Stimulated activated CD4-positive, alpha-beta T cell treated with anti-CD3 and anti-CD28 coated beads, Interleukin-15, amount 100 ng/mL, for 1 hour (primary cell): Measurements from ENCODE around the gene MPI.

ENCODE experiments used
- DNase-seq, 2 donors: peaks; one replicate each; pipeline ENCODE4 v3.0.0-alpha.2; 2020; ENCODE audit warnings: low read depth in 1 of 2, low spot score in 1 of 2

MPI gene

GRCh38 chr15:74889883-74890664 lies at the start of gene MPI:
TSS of gene MPI (plus strand) at chr15:74890042. CDS start at chr15:74890074, 32 bp downstream.
- DNase-seq, result peak; percentile 67 to 78

- DNase-seq, result no peak
Observed at GRCh38 chr15:74840851-74841775, 48.7 kb upstream of the MPI start.

GRCh38 chr15:74841891-74842373 lies 47.9 kb upstream of the MPI start:
- no peak for DNase-seq

- DNase-seq, result peak; percentile 89 to 93
Observed at GRCh38 chr15:74842581-74843444, 47.0 kb upstream of the MPI start, which contains the start of gene ULK3. TSS of gene ULK3 (minus strand) at chr15:74843156. CDS start at chr15:74843105, 51 bp downstream.

GRCh38 chr15:74843445-74843828 lies 46.4 kb upstream of the MPI start:
- no peak for DNase-seq

GRCh38 chr15:74843891-74844299 lies 45.9 kb upstream of the MPI start:
- no peak for DNase-seq

GRCh38 chr15:74844319-74845207 lies 45.3 kb upstream of the MPI start:
- no peak for DNase-seq

- peak; percentile 32 to 35 for DNase-seq
Observed at GRCh38 chr15:74845208-74845568, 44.7 kb upstream of the MPI start.

GRCh38 chr15:74845581-74845980 lies 44.3 kb upstream of the MPI start:
- DNase-seq, result no peak

- DNase-seq, result no peak
Observed at GRCh38 chr15:74847432-74847831, 42.4 kb upstream of the MPI start.

GRCh38 chr15:74850393-74850792 lies 39.4 kb upstream of the MPI start:
- no peak for DNase-seq

GRCh38 chr15:74851960-74852359 lies 37.9 kb upstream of the MPI start:
- DNase-seq, result no peak

GRCh38 chr15:74854453-74855022 lies 35.3 kb upstream of the MPI start:
- no peak for DNase-seq

- DNase-seq, result no peak
Observed at GRCh38 chr15:74855857-74856256, 34.0 kb upstream of the MPI start.

- DNase-seq, result no peak
Observed at GRCh38 chr15:74856537-74856936, 33.3 kb upstream of the MPI start.

GRCh38 chr15:74857082-74857655 lies 32.7 kb upstream of the MPI start:
- no peak for DNase-seq

GRCh38 chr15:74857671-74858368 lies 32.0 kb upstream of the MPI start:
- DNase-seq, result no peak

- DNase-seq, result no peak
Observed at GRCh38 chr15:74858369-74858740, 31.5 kb upstream of the MPI start.
